OCI-LY1 (cell line): ENCODE data around the gene LRFN3.
"Not testable (repeated sequence)": the region's sequence is repeated elsewhere in the genome, so short reads cannot be mapped to it uniquely, and the experiment has no call there.

ENCODE experiments used
- EZH2 ChIP-seq: fragments of 200-600 bp; sonication (generic), shearing (Covaris generic); IDR thresholded peaks from 2 replicates; pipeline ENCODE4 v1.8.0; 2017; ENCODE audit warnings: borderline replicate concordance, mixed run types, mild to moderate bottlenecking, antibody characterized with exemption, low read length, moderate library complexity, mixed read lengths
- TF ChIP-seq, protein P1 (sequence below): fragments of 200-600 bp; sonication (generic), shearing (Covaris generic); IDR thresholded peaks from 2 replicates; pipeline ENCODE4 v1.5.1; 2017; ENCODE audit warnings: mild to moderate bottlenecking, antibody characterized with exemption, low read length, moderate library complexity, mixed read lengths

GRCh38 chr19:35980997-35981396 is 44.8 kb downstream of the LRFN3 start:
- TF ChIP-seq EZH2, result not testable (repeated sequence)
- TF ChIP-seq, protein P1, sequence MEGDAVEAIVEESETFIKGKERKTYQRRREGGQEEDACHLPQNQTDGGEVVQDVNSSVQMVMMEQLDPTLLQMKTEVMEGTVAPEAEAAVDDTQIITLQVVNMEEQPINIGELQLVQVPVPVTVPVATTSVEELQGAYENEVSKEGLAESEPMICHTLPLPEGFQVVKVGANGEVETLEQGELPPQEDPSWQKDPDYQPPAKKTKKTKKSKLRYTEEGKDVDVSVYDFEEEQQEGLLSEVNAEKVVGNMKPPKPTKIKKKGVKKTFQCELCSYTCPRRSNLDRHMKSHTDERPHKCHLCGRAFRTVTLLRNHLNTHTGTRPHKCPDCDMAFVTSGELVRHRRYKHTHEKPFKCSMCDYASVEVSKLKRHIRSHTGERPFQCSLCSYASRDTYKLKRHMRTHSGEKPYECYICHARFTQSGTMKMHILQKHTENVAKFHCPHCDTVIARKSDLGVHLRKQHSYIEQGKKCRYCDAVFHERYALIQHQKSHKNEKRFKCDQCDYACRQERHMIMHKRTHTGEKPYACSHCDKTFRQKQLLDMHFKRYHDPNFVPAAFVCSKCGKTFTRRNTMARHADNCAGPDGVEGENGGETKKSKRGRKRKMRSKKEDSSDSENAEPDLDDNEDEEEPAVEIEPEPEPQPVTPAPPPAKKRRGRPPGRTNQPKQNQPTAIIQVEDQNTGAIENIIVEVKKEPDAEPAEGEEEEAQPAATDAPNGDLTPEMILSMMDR, result not testable (repeated sequence)
